ENCODE measurements around the gene SAG. TPM values are rescaled to one million over a fixed set of nuclear protein-coding genes. Genes with fewer than 3 reads are reported as not detected.

Gene SAG
- total and polyA plus RNA-seq, 3 donors from 2014 or later, result 5.1 to 25.6 (median 10.2) TPM

GRCh38 chr2:233320470-233320869 lies 12.9 kb downstream of the SAG start:
- Histone ChIP-seq H3K27ac (no peak overlapping the region), H3K27me3 (no peaks in the 10 kb centered on the region), H3K9me3 (no peaks in the 10 kb centered on the region), H3K4me3 (no peak overlapping the region), H3K4me1 (no peaks in the 10 kb centered on the region), H3K36me3 (ENCODE audit: low read depth, missing control alignments) (no peaks in the 10 kb centered on the region)
- TF ChIP-seq POLR2A (IDR thresholded peaks at IDR 0.05), result no peak
- no peak for TF ChIP-seq CTCF (IDR thresholded peaks at IDR 0.05)
- 86 to 95% methylated on average over 15 to 17 of the region's 17 CpGs for WGBS, 2 donors
- DNase-seq, result no peak
- intact Hi-C loops (cut with DNase I; ENCODE audit: low total_unique reads), result no loop called here

GRCh38 chr2:233321166-233321565 lies 13.6 kb downstream of the SAG start:
- no peak for DNase-seq
- Histone ChIP-seq H3K9me3 (no peaks in the 10 kb centered on the region), H3K36me3 (ENCODE audit: low read depth, missing control alignments) (no peaks in the 10 kb centered on the region), H3K4me3 (no peak overlapping the region), H3K27ac (no peak overlapping the region), H3K27me3 (no peaks in the 10 kb centered on the region), H3K4me1 (no peaks in the 10 kb centered on the region)
- intact Hi-C loops (cut with DNase I; ENCODE audit: low total_unique reads), result no loop called here
- 70 to 80% methylated on average over 6 of the region's 6 CpGs for WGBS, 2 donors
- TF ChIP-seq POLR2A (IDR thresholded peaks at IDR 0.05) (no peak), CTCF (IDR thresholded peaks at IDR 0.05) (no peak)

- 90 to 92% methylated on average over 8 of the region's 8 CpGs for WGBS, 2 donors
- no peaks in the 10 kb centered on the region for H3K27me3 ChIP-seq
- H3K36me3 ChIP-seq (ENCODE audit: low read depth, missing control alignments), result no peaks in the 10 kb centered on the region
- H3K4me1 ChIP-seq, result no peaks in the 10 kb centered on the region
- TF ChIP-seq POLR2A (IDR thresholded peaks at IDR 0.05) (no peak), CTCF (IDR thresholded peaks at IDR 0.05) (no peak)
- no peaks in the 10 kb centered on the region for H3K9me3 ChIP-seq
- no peak overlapping the region for H3K4me3 ChIP-seq
- no peak for DNase-seq
- intact Hi-C loops (cut with DNase I; ENCODE audit: low total_unique reads), result no loop called here
- H3K27ac ChIP-seq, result no peak overlapping the region
Observed at GRCh38 chr2:233323851-233324250, 16.2 kb downstream of the SAG start.

DNA sequence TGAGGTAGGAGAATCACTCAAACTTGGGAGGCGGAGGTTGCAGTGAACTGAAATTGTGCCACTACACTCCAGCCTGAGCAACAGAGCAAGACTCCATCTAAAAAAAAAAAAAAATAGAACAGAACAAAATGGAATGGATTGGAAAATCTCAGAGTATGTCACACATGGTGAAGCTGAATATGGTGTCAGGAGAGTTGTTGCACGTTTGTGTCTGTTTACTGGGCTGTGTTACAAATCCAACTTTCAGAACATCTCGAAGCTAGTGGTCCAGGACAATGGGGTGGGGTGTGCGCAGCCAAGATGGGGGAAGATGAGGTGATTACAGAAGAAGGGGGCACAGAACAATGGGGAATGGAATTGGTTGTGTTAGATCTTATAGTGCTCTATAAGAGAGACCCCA lies 17.6 kb downstream of the SAG start:
- TF ChIP-seq CTCF (IDR thresholded peaks at IDR 0.05) (no peak), POLR2A (IDR thresholded peaks at IDR 0.05) (no peak)
- intact Hi-C loops (cut with DNase I; ENCODE audit: low total_unique reads), result no loop called here
- 82 to 84% methylated on average over 4 of the region's 4 CpGs for WGBS, 2 donors
- no peaks in the 10 kb centered on the region for H3K9me3 ChIP-seq
- no peaks in the 10 kb centered on the region for H3K27me3 ChIP-seq
- H3K4me1 ChIP-seq, result no peaks in the 10 kb centered on the region
- no peaks in the 10 kb centered on the region for H3K36me3 ChIP-seq (ENCODE audit: low read depth, missing control alignments)
- DNase-seq, result no peak
- H3K4me3 ChIP-seq, result no peak overlapping the region
- no peak overlapping the region for H3K27ac ChIP-seq

- WGBS, 2 donors, result 65 to 82% methylated on average over 8 to 10 of the region's 10 CpGs
- no peaks in the 10 kb centered on the region for H3K27me3 ChIP-seq
- no peak overlapping the region for H3K27ac ChIP-seq
- no peaks in the 10 kb centered on the region for H3K36me3 ChIP-seq (ENCODE audit: low read depth, missing control alignments)
- no peak overlapping the region for H3K4me3 ChIP-seq
- DNase-seq, result no peak
- TF ChIP-seq CTCF (IDR thresholded peaks at IDR 0.05), result no peak
- TF ChIP-seq POLR2A (IDR thresholded peaks at IDR 0.05), result no peak
- intact Hi-C loops (cut with DNase I; ENCODE audit: low total_unique reads), result no loop called here
- H3K9me3 ChIP-seq, result no peaks in the 10 kb centered on the region
- H3K4me1 ChIP-seq, result no peaks in the 10 kb centered on the region
Observed at GRCh38 chr2:233325814-233326213, 18.2 kb downstream of the SAG start.

Data from testis (tissue), 3 donors.